AG04450 (cell line): Measurements from ENCODE around the gene EMCN. TPM values are rescaled to one million over a fixed set of nuclear protein-coding genes. Genes with fewer than 3 reads are reported as not detected.
"Not testable (repeated sequence)": the region's sequence is repeated elsewhere in the genome, so short reads cannot be mapped to it uniquely, and the experiment has no call there.

Experiments used
- CTCF ChIA-PET: fragments of 300-600, 350-600 bp; formaldehyde crosslinking; extraction: SDS; loops from one replicate; lab custom pipeline; 2022; ENCODE audit warnings: antibody characterized with exemption, inconsistent platforms; lab: Charles Lee
- POLR2A ChIA-PET: fragments of 350-600 bp; formaldehyde crosslinking; extraction: SDS; loops from one replicate; lab custom pipeline; 2021; ENCODE audit warnings: antibody characterized with exemption, inconsistent platforms; lab: Yijun Ruan, JAX
- DNase-seq: peaks from one replicate; pipeline ENCODE4 v3.0.0-alpha.2; 2011; ENCODE audit warnings: low read depth, low spot score
- H3K27ac ChIP-seq: one replicate; pipeline ENCODE4 v1.5.1; 2012; ENCODE audit warnings: low read depth, low read length, control low read depth
- H3K27me3 ChIP-seq: one replicate; pipeline ENCODE4 v1.6.0; 2012; ENCODE audit warnings: low read length; ENCODE audit not compliant: control insufficient read depth, insufficient read depth
- H3K4me3 ChIP-seq: 2 replicates; pipeline ENCODE4 v1.5.1; 2011; ENCODE audit warnings: mild to moderate bottlenecking, low read depth, low read length, control low read depth
- H3K9me3 ChIP-seq: 2 replicates; pipeline ENCODE4 v1.5.1; 2012; ENCODE audit warnings: low read length; ENCODE audit not compliant: control insufficient read depth, insufficient read depth
- polyA plus RNA-seq: library from polyadenylated mRNA; depleted of rRNA; stranded (reverse); fragments of >200 nt; gene quantifications from 2 replicates; pipeline ENCODE4 v1.2.3, GENCODE V29; 2011
- TF ChIP-seq, protein P1 (sequence below): IDR thresholded peaks from 2 replicates; pipeline ENCODE4 v1.5.1; 2011; ENCODE audit warnings: low read depth, low read length, control low read depth, inconsistent platforms

Gene EMCN
- polyA plus RNA-seq, 1 experiment, result not detected

DNA sequence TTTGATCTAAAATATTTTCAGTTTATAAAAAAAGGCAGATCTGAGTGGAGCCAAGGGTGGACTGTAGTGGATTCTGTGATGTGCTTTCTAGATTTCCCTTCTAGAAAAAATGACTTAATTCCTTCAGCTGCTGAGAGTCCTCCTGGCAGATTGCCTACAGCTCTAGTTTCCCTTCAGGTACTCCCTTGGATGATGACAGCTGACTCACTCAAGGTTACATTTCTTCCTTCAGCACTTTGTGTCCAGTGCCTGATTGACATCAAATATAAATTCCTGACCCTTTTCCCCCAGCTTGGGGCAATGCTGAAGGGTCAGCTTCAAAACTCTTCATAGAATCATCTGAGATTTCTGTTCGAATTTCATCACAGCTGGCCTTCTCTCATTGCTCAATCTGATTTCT, 161.7 kb downstream of the EMCN start:
- TF ChIP-seq, protein P1, sequence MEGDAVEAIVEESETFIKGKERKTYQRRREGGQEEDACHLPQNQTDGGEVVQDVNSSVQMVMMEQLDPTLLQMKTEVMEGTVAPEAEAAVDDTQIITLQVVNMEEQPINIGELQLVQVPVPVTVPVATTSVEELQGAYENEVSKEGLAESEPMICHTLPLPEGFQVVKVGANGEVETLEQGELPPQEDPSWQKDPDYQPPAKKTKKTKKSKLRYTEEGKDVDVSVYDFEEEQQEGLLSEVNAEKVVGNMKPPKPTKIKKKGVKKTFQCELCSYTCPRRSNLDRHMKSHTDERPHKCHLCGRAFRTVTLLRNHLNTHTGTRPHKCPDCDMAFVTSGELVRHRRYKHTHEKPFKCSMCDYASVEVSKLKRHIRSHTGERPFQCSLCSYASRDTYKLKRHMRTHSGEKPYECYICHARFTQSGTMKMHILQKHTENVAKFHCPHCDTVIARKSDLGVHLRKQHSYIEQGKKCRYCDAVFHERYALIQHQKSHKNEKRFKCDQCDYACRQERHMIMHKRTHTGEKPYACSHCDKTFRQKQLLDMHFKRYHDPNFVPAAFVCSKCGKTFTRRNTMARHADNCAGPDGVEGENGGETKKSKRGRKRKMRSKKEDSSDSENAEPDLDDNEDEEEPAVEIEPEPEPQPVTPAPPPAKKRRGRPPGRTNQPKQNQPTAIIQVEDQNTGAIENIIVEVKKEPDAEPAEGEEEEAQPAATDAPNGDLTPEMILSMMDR, result no peak
- no peaks in the 10 kb centered on the region for H3K27me3 ChIP-seq
- DNase-seq, result no peak
- no peak overlapping the region for H3K4me3 ChIP-seq
- H3K9me3 ChIP-seq, result no peaks in the 10 kb centered on the region
- CTCF ChIA-PET, result no interaction called here
- no peak overlapping the region for H3K27ac ChIP-seq
- POLR2A ChIA-PET, result no interaction called here

DNA sequence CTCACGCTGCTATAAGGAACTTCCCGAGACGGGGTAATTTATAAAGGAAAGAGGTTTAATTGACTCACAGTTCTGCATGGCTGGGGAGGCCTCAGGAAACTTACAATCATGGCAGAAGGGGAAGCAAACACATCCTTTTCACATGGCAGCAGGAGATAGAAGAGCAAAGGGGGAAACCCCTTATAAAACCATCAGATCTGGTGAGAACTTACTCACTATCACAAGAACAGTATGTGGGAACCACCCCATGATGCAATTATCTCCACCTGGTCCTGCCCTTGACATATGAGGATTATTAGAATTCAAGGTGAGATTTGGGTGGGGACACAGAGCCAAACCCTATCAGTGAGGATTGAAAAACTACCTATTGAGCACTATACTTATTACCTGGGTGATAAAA, 165.5 kb downstream of the EMCN start:
- CTCF ChIA-PET, DNase-seq, H3K27me3 ChIP-seq, POLR2A ChIA-PET, H3K4me3 ChIP-seq, H3K9me3 ChIP-seq, H3K27ac ChIP-seq: not testable (repeated sequence)

DNA sequence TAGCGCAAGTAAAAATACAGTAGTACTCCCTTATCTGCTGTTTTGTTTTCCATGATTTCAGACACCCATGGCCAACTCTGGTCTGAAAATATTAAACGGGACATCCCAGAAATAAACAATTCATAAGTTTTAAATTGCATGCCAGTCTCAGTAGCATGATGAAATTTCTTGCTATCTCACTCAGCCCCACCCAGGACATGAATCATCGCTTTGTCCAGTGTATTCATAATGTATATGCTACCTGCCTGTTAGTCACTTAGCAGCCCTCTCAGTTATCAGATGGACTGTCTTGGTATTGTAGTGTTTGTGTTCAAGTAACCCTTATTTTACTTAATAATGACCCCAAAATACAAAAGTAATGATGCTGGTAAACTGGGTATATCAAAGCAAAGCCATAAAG, 169.3 kb downstream of the EMCN start:
- CTCF ChIA-PET, result no interaction called here
- POLR2A ChIA-PET, result no interaction called here

DNA sequence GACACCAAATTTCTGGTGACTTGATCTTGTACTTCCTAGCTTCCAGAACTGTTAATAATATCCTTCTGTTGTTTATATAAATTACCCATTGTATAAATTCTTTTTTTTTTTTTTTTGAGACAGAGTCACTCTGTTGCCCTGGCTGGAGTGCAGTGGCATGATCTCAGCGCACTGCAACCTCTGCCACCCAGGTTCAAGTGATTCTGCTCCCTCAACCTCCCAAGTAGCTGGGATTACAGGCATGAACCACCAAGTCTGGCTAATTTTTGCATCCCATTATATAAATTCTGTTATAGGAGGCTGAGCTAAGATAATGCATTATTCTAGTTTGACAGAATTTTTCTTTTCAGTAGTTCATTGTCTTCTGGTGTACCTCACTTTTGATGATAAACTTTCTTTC, 170.6 kb downstream of the EMCN start:
- TF ChIP-seq, protein P1, result no peak
- Histone ChIP-seq H3K9me3 (no peaks in the 10 kb centered on the region), H3K27ac (no peak overlapping the region), H3K4me3 (no peak overlapping the region), H3K27me3 (no peaks in the 10 kb centered on the region)
- POLR2A ChIA-PET, result no interaction called here
- CTCF ChIA-PET, result no interaction called here
- no peak for DNase-seq

More for the DNA sequence above, 169.3 kb downstream of the EMCN start:
- no peak overlapping the region for H3K27ac ChIP-seq
- no peak overlapping the region for H3K4me3 ChIP-seq
- DNase-seq, result no peak
- H3K9me3 ChIP-seq, result no peaks in the 10 kb centered on the region
- TF ChIP-seq, protein P1, result no peak
- no peaks in the 10 kb centered on the region for H3K27me3 ChIP-seq

DNA sequence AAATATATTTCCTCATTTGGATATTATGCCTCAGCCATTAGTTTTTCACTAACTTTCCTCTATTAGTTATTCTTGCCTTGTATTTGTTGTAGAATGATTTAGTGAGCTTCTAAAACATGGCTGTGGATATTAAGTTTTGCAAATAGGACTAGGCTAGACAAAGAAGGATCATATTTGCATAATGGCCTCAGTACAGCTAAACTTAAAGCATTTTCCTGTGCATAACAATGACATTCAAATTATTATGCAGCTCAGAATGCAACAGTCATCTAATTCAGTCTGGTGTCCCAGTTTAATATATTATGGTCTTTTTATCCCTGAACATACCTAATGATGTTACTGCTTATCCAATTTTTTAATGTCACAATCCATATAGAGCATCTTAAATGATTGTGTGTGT, 172.2 kb downstream of the EMCN start:
- H3K4me3 ChIP-seq, result no peak overlapping the region
- no peak for DNase-seq
- no peak overlapping the region for H3K27ac ChIP-seq
- CTCF ChIA-PET, result interaction anchor here (1.5 kb wide), 1 partner anchor 252 kb away, joined by 3 read pairs; no protein-coding TSS in a partner anchor
- TF ChIP-seq, protein P1, result no peak
- H3K9me3 ChIP-seq, result no peaks in the 10 kb centered on the region
- H3K27me3 ChIP-seq, result no peaks in the 10 kb centered on the region
- POLR2A ChIA-PET, result no interaction called here
